NCI-H1105 treated with DMSO at 0.1 percent for 48 hours (cell line): ENCODE measurements around the gene GGT7.
A peak's percentile ranks its signal among the peaks of the same experiment; 100 is the strongest.
"Not testable (repeated sequence)": the region's sequence is repeated elsewhere in the genome, so short reads cannot be mapped to it uniquely, and the experiment has no call there.

Experiments
- DNase-seq: peaks from one replicate; lab custom pipeline; 2025; lab: John Stamatoyannopoulos, UW

Gene GGT7

DNA sequence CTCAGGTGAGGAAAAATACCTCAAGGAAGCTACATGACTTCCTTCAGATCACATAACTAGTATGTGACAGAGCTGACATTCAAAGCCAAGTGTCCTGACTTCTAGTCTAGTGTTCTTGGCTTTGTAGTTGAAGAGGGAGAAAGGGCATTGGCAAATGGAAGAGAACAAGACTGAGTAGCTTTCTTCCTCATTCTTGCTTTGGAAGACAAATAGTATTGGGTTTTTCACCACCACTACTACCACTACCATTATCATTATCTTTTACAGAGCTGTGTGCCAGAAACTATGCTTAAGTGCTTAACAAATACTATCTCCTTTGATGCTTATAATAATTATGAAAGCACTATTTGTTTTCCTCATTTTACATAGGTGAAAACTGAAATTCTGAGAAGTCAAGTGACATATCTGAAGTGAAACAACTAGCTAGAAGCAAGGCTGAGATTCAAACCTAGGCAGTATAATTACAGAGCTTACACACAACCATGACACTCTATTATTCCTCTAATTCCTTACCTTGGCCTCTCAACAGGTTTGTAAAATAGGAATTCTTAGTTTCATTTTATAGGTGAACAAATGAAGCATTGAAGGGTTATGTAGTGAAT, 10.5 kb upstream of the GGT7 start:
- DNase-seq: no peak

DNA sequence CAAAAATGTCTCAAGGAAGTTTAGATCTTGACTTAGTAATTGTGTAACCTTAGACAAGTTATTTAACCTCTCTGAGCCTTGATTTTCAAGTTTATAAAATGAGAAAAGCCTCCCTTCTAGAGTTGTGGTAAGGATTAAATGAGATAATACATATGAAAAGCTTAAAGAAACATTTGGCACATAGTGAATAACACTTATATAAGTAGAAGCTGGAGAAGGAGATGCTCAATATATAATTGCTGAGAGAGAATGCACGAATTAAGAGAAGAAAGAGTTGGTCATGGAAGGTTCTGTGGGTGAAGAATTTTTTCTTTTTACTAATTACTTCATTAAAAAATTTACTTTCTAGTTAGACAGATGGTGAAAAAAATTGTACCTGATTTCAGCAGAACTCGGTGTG, 9.0 kb upstream of the GGT7 start:
- no peak for DNase-seq

DNA sequence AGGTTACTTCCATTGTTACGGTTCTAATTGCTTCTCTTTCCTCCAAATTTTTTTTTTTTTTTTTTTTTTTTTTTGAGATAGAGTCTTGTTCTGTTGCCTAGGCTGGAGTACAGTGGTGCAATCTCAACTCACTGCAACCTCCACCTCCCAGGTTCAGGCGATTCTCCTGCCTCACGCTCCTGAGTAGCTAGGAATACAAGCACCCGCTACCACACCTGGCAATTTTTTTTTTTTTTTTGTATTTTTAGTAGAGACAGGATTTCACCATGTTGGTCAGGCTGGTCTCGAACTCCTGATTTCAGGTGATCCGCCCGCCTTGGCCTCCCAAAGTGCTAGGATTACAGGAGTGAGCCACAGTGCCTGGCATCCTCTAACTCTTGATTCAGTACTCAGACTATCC, 8.3 kb upstream of the GGT7 start:
- DNase-seq: not testable (repeated sequence)

DNA sequence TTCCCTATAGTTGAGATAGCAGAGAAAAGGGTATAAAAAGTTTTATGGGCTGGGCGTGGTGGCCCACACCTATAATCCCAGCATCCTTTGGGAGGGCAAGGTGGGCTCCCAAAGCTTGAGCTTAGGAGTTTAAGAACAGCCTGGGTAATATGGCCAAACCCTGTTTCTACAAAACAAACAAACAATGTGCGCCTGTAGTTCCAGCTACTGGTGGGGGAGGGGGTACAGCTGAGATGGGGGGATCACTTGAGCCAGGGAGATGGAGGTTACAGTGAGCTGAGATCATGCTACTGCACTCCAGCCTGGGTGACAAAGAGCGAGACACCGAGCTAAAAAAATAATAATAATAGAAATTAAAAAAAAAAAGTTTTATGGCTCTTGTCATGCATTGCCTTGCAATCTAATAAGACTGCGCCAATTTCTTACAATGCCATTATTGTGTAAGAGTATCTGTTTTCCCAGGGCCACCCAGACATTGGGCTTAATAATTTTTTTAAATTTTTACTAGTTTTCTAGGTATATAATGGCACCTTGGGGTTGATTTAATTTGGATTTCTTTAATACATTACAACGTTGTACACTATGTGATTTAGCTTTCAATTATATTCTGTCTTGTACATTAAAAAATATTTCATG, 7.7 kb upstream of the GGT7 start:
- no peak for DNase-seq

DNA sequence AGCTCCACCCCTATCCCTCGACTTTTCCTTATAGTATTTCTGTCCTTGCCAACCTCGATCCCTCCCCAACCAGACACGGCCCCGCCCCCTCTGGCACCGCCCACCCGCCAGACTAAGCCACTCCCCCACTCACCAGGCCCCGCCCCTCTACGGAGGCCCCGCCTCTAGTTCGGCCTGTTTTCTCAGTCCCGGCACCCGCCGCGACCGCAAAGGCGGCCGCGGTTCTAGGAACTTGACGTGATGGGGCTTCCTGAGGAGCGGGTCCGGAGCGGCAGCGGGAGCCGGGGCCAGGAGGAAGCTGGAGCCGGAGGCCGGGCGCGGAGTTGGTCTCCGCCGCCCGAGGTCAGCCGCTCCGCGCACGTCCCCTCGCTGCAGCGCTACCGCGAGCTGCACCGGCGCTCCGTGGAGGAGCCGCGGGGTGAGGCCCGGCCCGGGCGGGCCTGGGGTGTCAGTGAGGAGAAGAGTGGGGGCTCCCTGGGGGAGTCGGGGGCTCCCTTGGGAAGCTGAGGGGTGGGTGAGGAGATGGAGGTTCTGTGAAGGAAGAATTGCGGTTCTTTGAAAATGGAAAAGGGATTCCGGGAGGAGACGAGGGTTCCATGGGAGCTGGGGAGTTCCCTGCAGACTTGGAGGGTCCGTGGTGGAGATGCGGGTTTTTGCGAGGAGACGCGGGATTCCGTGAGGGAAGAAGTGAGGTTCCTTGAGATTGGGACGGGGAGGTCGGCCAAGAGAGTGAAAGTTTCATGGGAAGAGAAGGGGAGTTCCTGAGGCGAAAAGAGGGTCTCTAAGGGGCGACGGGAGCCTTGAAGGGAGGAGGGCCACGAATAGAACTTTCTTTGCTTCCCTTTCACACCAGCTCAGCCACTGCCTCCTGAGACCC, 4.0 kb upstream of the GGT7 start, which contains the start of gene ACSS2:
Gene ACSS2, plus strand, starts transcription at position 207 of the 877 bp plus-strand sequence. Its CDS starts 34 bp downstream, at position 241.
- no peak for DNase-seq

DNA sequence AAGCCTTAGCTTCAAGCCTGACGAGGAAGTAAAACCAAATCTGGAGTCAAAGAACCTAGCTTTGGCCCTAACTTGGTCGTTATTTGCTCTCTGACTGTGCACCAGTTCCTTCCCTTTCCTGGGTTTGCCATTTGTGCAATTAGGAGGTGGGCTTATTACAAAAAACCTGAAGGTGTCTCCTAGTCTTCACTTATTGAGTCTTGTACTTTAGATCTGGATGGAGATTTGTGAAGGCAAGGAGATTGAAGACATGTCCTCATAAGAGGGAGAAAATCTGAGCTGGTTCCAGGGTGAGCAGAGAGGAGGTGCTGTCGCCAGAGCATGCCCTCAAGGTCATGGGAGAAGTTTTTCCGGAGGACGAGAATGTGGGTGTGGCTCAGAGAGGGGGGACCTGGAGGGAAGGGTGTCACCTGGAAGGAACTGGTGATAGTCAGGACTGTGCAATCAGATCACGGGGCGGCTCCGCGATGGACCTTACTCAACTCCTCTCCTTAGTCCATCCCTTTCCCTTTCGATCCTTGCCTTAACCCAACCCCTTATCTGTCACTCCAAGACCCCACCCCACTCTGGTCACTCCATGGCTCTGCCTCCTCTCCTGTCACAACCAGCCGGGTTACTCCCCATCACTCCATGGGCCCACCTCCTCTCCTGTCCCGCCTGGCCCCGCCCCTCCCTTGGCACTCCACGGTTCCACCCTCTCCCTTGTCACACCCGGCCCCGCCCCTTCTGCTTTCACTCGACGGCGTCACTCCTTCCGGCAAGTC, 3.2 kb upstream of the GGT7 start:
- DNase-seq: peak; percentile 94

DNA sequence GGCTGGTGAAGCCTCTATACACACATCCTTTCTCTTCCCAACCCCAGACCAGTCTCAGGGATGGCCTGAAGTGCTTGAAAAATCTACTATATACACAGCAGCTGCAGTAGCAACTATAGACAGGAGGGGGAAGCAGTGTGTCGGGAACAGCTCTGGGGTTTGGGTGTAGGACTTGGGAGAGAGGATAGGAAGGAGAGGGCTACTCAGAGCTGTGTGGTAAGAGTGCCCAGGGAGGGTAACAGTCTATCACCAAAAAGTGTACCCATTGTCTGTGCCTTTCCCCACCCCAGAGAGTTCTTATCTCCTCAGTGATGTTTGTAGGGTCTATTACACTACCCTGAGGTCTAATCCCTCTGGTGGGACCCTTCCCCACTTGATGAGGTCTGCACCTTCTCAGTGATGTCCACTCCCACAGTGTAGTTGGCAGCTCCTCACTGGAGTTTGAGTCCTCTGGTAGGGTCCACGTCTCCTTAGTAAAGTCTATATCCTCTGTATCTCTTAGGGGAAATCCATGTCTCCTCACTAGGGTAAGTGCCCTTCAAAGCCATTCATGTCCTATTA, 1.5 kb upstream of the GGT7 start:
- DNase-seq: peak; percentile 63

DNA sequence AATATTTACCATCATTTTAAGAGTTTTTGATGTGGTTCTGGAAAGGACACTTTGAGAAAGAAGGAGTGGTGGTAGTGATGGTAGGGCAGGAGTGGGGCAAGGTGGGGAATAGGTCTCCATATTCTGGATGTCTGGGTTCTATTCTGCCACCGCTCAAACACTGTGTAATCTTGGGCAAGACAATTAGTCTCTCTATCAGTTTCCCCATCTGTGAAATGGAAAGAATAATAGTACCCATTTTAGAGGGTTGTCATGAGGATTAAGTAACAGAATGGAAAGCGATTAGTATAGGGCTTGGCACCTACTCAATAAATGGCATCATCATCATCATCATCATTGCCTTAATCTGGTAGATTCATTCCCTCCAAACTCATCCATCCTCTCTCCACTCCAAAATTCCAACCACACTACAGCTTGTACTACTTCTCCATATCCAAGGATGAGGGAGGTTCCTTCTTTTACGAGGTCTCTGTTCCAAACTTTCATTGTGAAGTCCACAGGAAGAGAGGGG, 982 bp upstream of the GGT7 start:
- DNase-seq: no peak

DNA sequence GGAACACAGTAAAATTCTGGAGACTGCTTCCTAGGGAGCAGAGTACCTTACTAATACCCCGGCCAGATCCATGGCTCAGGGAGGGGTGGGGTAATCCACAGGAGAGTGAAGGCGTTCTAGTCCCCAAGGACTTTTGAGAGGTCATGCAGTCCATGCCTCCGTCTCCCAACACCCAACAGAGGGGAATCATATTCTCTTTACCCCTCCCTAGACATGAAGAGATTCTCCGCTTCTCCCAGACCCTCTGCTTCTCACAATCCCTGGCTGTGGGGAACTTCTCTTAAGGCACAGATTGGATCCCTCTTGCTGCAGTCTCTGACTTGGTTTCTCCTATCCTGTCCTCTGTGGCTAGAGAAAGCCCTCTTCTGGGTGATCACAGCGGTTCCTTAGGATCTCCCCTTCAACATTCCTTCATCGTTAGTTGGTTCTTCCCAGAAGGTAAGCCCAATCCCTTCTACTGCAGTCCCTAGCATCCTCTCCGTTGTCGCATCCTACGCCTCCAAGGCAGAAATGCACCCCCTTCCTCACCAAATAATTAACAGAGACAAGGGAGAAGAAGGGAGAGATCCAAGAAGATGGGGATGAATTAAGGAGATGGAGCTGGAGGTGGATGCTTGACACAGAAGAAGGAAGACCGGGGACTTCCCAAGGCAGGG, 562 bp downstream of the GGT7 start:
- DNase-seq: peak; percentile 8

DNA sequence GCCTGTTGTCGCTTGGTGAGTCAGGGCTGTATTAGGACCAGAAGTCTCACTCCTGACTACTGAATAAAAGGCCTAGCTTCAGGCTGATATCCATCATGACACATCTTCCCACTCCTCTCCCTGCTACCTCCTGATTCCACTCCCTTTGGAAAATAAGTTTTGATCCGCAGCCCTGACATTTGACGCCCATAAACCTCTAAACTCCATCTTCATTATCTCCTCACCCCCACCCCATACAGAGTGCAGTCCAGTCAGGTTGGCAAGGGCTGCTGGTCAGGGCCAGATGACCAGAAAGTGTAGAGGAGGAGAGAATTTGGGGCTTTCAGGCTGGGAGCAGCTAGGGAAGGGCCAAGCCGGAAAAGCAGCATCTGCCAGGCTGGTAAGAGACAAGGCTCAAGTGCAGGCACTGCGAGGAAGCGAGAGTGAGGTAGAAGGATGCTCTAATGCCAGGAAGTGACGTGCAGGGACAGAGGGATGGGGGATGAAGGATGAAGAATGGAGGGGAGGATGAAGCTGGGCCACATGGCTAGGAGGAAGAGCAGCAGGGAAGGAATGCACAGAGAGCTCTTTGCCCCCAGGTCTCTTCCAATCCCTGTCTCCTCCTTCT, 1.2 kb downstream of the GGT7 start:
- no peak for DNase-seq

DNA sequence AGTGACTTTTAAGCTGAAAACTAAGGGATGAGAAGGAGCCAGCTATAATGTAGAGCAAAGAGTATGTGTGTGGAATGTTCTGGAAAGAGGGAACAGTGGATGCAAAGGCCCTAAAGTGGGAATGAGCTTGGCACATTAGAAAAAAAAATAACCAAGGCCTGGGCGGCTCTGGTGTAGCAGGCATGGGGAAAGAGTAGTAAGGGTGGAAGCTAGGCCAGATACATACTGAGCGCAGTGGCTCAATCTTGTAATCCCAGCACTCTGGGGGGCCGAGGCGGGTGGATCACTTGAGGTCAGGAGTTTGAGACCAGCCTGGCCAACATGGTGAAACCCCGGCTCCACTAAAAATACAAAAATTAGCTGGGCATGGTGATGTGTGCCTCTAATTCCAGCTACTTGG, 8.4 kb downstream of the GGT7 start:
- no peak for DNase-seq

DNA sequence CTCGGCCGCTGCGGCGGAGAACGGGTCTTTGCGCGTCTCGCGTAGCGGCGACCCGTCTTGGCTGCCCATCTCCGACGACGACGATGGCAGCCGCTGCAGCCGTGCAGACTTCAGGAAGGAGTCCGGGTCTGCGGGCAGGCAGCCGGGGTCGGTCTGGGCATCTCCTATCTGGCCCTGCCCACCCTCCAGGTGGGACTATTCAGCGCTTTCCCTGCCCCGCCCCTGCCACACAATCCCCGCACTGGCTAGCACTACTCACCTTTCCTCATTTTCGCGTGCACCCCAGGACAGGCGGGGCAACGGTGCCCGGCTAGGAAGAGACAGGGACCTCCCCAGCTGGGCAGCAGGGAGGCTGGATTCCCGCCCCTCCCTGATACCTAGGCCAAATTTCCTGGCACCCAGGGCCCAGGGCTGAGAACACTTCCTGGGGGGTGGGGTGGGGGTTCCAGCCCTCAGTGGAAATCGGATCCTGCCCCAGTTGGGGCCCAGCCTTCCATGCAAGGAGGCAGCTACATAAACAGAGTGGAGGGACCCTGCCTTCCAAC, 9.2 kb downstream of the GGT7 start:
- DNase-seq: no peak

DNA sequence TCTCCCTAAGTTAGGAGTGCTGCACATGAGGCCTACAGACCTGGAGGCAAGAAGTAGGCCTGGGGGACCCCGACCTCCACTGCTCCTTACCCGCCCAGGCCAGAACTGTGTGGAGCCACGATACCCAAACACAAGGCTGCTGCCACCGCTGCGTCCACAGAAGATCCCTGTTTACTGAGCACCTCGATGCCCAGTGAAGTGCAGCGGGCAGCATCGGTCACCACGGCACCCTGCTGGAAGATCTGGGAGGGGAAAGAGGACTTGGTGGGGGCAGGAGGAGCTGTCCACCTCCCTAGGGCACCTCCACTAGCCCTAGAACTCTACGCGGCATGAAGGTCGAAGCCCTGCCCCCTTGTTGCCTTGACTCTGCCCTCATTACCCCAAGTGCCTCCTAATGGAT, 9.9 kb downstream of the GGT7 start:
- no peak for DNase-seq

DNA sequence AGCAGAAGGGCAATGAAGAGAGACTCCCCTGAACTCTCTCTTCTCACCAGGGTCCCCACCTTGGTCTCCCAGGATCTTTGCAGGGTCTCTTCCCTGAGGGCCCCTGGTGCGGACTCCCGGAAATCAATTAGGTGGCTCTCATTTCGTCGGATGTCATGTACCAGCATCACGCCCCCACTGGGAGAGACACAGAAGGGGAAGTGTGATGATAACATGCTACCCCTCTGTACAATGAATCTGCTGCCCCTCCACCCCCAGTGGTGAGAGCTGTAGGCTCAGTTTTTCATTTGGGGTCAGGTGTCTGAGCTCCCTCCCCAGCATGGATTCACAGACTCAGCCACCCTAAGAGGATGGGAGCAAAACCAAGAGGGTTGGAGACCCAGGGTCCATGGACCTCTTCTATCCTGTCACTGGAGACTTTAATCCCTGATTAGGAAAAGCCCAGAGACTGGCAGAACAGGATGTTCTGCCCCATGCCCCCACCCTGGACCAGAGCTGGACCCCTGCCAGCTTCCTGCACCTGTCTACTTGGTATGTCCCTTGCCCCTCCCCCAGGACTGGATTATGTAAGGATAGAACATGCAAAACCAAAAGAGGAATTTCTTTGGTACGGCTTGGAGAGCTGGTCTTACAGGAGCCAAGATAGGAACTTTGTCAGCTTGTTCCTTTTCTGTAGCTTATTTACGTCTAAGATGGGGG, 11.1 kb downstream of the GGT7 start:
- peak; percentile 28 for DNase-seq

DNA sequence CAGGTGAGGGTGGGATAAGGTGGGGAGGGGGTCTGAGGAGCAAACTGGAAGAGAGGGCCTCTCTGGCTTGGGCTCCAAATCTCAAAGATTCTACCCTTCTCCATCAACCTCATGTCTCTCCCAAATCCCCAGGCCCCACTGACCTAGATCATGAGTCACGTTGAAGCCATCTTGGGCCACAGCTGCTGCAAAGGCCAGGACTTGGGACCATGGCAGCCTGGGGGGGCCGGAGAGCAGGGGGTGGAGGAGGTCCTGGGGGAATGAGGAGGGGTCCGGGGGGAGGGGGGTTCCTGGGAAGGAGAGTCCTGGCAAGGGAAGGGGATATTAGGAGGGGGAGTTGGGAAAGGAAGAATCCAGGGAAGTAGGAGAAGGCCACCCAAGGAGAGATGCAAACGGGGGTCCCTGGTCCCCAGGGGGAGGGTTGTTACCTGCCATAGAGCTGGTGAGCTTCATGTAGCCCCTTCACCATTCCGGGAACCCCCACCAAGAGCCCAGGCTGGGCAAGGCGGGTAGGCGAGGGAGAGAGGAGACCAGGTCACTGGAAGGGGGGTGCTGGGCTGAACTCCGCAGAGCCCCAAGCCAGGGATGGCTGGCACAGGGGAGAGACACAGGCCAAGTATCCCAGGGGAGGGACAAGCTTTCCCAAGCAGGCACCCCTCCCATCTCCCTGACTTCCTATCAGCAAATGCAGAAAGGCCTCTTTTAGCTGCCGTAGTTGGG, 12.7 kb downstream of the GGT7 start:
- no peak for DNase-seq

DNA sequence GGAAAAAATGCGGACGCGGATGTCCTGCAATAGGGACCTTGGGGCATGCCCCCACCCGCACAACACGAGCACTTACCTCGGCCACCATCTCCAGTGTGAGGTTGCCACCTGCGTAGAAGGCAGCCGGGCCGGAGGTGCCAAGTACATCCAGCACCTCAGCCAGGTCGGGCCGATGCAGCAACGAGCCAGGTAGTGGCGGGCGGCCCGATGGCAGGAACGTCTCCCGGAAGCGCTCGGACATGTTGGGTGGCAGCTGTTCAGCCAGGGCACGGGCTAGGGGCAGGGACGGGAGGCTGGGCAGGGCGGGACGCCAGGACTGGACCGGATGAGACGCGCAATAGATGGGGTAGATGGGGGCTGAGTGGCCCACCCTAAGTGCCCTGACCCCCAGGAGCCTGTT, 13.3 kb downstream of the GGT7 start:
- DNase-seq: no peak

DNA sequence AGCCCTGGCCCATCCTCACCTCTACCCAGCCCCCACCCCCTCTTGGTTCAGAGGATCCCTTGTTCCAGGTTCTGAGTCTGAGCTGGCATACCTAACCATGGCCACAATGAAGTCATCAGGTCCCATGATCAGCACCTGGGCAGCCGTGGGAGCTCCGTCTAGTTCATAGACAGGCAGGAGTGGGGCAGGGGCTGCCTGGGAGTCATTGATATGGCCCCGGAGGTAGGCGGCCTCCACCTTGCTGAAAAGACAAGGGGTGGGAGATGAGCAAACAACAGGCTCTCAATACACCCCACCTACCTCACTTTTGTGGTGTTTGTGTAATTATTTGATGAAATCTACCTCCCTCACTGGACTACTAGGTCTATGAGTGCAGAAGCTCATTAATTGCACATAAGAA, 20.4 kb downstream of the GGT7 start:
- DNase-seq: no peak

DNA sequence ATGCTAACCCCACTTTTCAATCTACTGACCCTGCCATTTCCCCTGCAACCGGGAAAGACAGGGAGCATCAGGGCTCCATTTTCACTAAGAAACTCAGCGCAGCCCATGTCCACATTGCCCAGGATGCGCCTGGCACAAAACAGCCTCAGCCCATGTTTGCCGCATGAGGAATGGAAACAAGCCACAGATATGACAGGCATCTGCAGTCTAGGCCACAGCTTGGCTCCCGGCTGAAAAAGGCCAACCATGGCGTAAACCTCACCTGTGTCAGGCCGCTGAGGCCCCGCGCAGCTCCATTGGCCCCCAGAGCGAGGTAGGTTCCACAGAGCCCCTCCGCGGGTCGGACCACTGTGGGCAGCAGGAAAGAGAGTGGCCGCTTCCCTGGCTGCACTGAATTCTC, 21.7 kb downstream of the GGT7 start:
- no peak for DNase-seq

DNA sequence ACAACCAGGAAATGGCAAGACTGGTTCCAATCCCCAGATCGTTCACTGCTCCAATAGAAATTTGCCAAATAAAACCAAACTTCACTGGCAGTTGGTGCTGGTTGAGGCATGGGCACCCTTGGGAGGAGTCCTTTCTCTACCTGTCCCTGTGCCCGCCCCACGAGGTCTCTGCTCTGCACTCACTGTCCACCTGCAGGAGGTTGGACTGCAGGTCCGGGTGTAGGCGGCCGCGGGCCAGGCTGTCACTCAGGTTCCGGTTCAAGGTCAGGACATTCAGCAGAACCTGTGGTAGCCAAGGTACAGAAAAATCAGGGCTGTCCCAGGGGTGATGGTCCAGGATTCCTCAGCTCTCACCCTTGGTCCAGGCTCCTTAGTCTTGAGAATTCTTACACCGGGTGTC, 22.9 kb downstream of the GGT7 start:
- DNase-seq: no peak
